H1 (cell line): ENCODE data around the gene GPR156. TPM values are rescaled to one million over a fixed set of nuclear protein-coding genes. Genes with fewer than 3 reads are reported as not detected.

Experiments
- GABPA ChIP-seq: IDR thresholded peaks from 2 replicates; pipeline ENCODE4 v1.6.1; 2011; ENCODE audit warnings: mild to moderate bottlenecking, low read length, moderate library complexity, borderline replicate concordance; ENCODE audit not compliant: insufficient read depth
- ZNF274 ChIP-seq: IDR thresholded peaks from 2 replicates; pipeline ENCODE4 v1.7.0; 2012; ENCODE audit warnings: low read length, borderline replicate concordance; ENCODE audit errors: extremely low read depth
- polyA plus RNA-seq, 7 experiments: library from polyadenylated mRNA; depleted of rRNA in 3 of 7; stranded (reverse) in 5 of 7; unstranded in 2 of 7; fragments of >200 nt in 5 of 7; fragments of 200-250 nt in 2 of 7; gene quantifications; 1 replicate in 5 of 7; 2 replicates in 1 of 7; 4 replicates in 1 of 7; pipeline versions ENCODE4 v1.2.1 to v1.2.3, GENCODE V29; 2011 to 2013; ENCODE audit warnings: missing spikeins in 2 of 7, mixed read lengths in 2 of 7
- total RNA-seq: library from RNA; stranded (reverse); fragmentation: NEBNext Ultra II Directional; extraction: Animal tissue kit (Norgen Biotek cat#: 25700); gene quantifications from 2 replicates; pipeline ENCODE4 v1.2.1, GENCODE V29; 2021

The GPR156 gene
- total and polyA plus RNA-seq, 2 of the 8 experiments (the other 6 are each of a cell fraction or from before 2014, with no cell fraction given): 1.6 to 1.8 TPM

- TF ChIP-seq GABPA (no peak), ZNF274 (no peak)
Observed at GRCh38 chr3:120258009-120258408, 27.0 kb downstream of the GPR156 start (continued).
